Right cardiac atrium (tissue), 5 donors: ENCODE data around the gene ASB16. TPM values are rescaled to one million over a fixed set of nuclear protein-coding genes. Genes with fewer than 3 reads are reported as not detected.

ENCODE experiments used
- ATAC-seq, 2 donors: fragments of 200-7000 bp; cut with Tn5 transposase; one replicate each; pipeline versions ENCODE4 v1.8.0 to v1.9.1; 2020; ENCODE audit warnings: moderate library complexity in 2 of 2, mild to moderate bottlenecking in 1 of 2
- DNase-seq, 3 donors: peaks; one replicate each; pipeline ENCODE4 v3.0.0-alpha.2; 2020
- H3K27ac ChIP-seq: one replicate; pipeline ENCODE4 v1.5.1; 2013; ENCODE audit warnings: mild to moderate bottlenecking, low read length, control low read depth, moderate library complexity
- H3K27me3 ChIP-seq: one replicate; pipeline ENCODE4 v1.6.1; 2013; ENCODE audit not compliant: control insufficient read depth, insufficient read depth
- H3K4me1 ChIP-seq: one replicate; pipeline ENCODE4 v1.6.1; 2013; ENCODE audit warnings: low read length; ENCODE audit not compliant: control insufficient read depth, insufficient read depth
- H3K4me3 ChIP-seq: one replicate; pipeline ENCODE4 v1.5.1; 2013; ENCODE audit warnings: low read length, control low read depth
- H3K9me3 ChIP-seq: one replicate; pipeline ENCODE4 v1.6.1; 2013; ENCODE audit warnings: low read length; ENCODE audit not compliant: control insufficient read depth
- WGBS: extraction: QIAGEN DNeasy Blood & Tissue Kit; methylation state at CpG from one replicate; pipeline ENCODE4 v1.1.7; 2013; 5-methylcytosine and 5-hydroxymethylcytosine counted together
- intact Hi-C, 4 donors: fragments of 100-400 bp; cut with DNase I; formaldehyde crosslinking; loops; one replicate each; pipeline versions ENCODE4 v1.11.0 to v1.14.0; 2022 to 2023
- polyA plus RNA-seq: library from polyadenylated mRNA; stranded (reverse); fragments of 200-250 nt; gene quantifications from one replicate; pipeline ENCODE4 v1.2.3, GENCODE V29; 2013
- total RNA-seq, 4 donors: library from RNA; stranded (reverse); fragmentation: NEBNext Ultra II Directional; extraction: Animal tissue kit (Norgen Biotek cat#: 25700); gene quantifications; one replicate each; pipeline ENCODE4 v1.2.1, GENCODE V29; 2021
- donor health status: healthy with polysubstance abuse.
- donor health status: DM: no; HTN: yes; CAD: no.
- donor health status: DM: no; HTN: no; CAD: no.
- donor health status: DM: no; HTN: yes; CAD: no; lungs with severe emphysema.
- donor health status: DM: yes; HTN: yes; CAD: no.

ASB16 gene
- total and polyA plus RNA-seq, 5 donors: 5.3 to 11.3 (median 9.0) TPM

- no peaks in the 10 kb centered on the region for H3K9me3 ChIP-seq
- ATAC-seq: no peak
- H3K27ac ChIP-seq: no peak overlapping the region
- H3K27me3 ChIP-seq: no peaks in the 10 kb centered on the region
- H3K4me1 ChIP-seq: no peaks in the 10 kb centered on the region
- intact Hi-C loops: no loop called here
- WGBS: 67% methylated on average over 7 of the region's 7 CpGs
- DNase-seq: peak in 1 of 3 donors; percentile 31
- H3K4me3 ChIP-seq: no peak overlapping the region
Measured at GRCh38 chr17:44191941-44192496, 21.5 kb downstream of the ASB16 start.

- ATAC-seq (no peak), DNase-seq (peak in 1 of 3 donors; percentile 55)
- Histone ChIP-seq H3K4me1 (no peaks in the 10 kb centered on the region), H3K27ac (no peak overlapping the region), H3K9me3 (no peaks in the 10 kb centered on the region), H3K4me3 (no peak overlapping the region), H3K27me3 (no peaks in the 10 kb centered on the region)
- 88% methylated on average over 5 of the region's 5 CpGs for WGBS
- intact Hi-C loops: no loop called here
Measured at GRCh38 chr17:44192750-44193149, 22.2 kb downstream of the ASB16 start.

- intact Hi-C loops: no loop called here
- H3K4me1 ChIP-seq: no peaks in the 10 kb centered on the region
Measured at GRCh38 chr17:44193326-44194084, 23.0 kb downstream of the ASB16 start.

GRCh38 chr17:44197107-44197506 lies 26.6 kb downstream of the ASB16 start:
- H3K27me3 ChIP-seq: no peaks in the 10 kb centered on the region
- no peak for ATAC-seq
- no peaks in the 10 kb centered on the region for H3K4me1 ChIP-seq
- intact Hi-C loops: no loop called here
- H3K27ac ChIP-seq: no peak overlapping the region
- H3K4me3 ChIP-seq: no peak overlapping the region
- peak in 1 of 3 donors; percentile 57 for DNase-seq
- 91% methylated on average over 15 of the region's 15 CpGs for WGBS
- no peaks in the 10 kb centered on the region for H3K9me3 ChIP-seq

More at GRCh38 chr17:44193326-44194084, 23.0 kb downstream of the ASB16 start:
- H3K4me3 ChIP-seq: no peak overlapping the region
- WGBS: 91% methylated on average over 14 of the region's 14 CpGs
- H3K27ac ChIP-seq: no peak overlapping the region
- no peak for ATAC-seq
- H3K27me3 ChIP-seq: no peaks in the 10 kb centered on the region
- H3K9me3 ChIP-seq: no peaks in the 10 kb centered on the region
- DNase-seq: peak in 1 of 3 donors; percentile 66

- peak in 1 of 3 donors; percentile 60 for DNase-seq
- intact Hi-C loops: no loop called here
- WGBS: 58% methylated on average over 11 of the region's 11 CpGs
- peak overlapping the region; percentile 94 for H3K27ac ChIP-seq
- H3K9me3 ChIP-seq: no peaks in the 10 kb centered on the region
- H3K4me3 ChIP-seq: peak overlapping the region; percentile 98
- peak; percentile 0 to 1 for ATAC-seq
- no peaks in the 10 kb centered on the region for H3K4me1 ChIP-seq
- no peaks in the 10 kb centered on the region for H3K27me3 ChIP-seq
Measured at GRCh38 chr17:44197980-44198720, 27.6 kb downstream of the ASB16 start.

GRCh38 chr17:44198721-44199552 lies 28.4 kb downstream of the ASB16 start:
- Histone ChIP-seq H3K4me1 (no peaks in the 10 kb centered on the region), H3K9me3 (no peaks in the 10 kb centered on the region), H3K4me3 (peak overlapping the region; percentile 98), H3K27ac (peak overlapping the region; percentile 94), H3K27me3 (no peaks in the 10 kb centered on the region)
- under 1% methylated on average over 68 of the region's 68 CpGs for WGBS
- peak; percentile 68 to 89 (median 86) for DNase-seq
- ATAC-seq: peak; percentile 23 to 39
- intact Hi-C loops: no loop called here

GRCh38 chr17:44199553-44200477 lies 29.3 kb downstream of the ASB16 start, which contains the start of gene ATXN7L3:
TSS of gene ATXN7L3 (minus strand) at chr17:44199884. CDS start at chr17:44198070, 1,814 bp downstream.
- Histone ChIP-seq H3K27ac (peak within 1 kb of the TSS; percentile 94), H3K9me3 (no peaks in the 10 kb centered on the region), H3K27me3 (no peaks in the 10 kb centered on the region), H3K4me1 (no peaks in the 10 kb centered on the region), H3K4me3 (peak within 1 kb of the TSS; percentile 98)
- WGBS: under 1% methylated on average over 121 of the region's 126 CpGs
- intact Hi-C loops: no loop called here
- peak; percentile 99 to 100 (median 100) for DNase-seq
- ATAC-seq: peak; percentile 95 to 96

GRCh38 chr17:44200478-44201155 lies 30.1 kb downstream of the ASB16 start:
- peak overlapping the region; percentile 98 for H3K4me3 ChIP-seq
- H3K9me3 ChIP-seq: no peaks in the 10 kb centered on the region
- ATAC-seq: peak in 1 of 2 donors; percentile 1
- 5% methylated on average over 36 of the region's 36 CpGs for WGBS
- no peaks in the 10 kb centered on the region for H3K27me3 ChIP-seq
- H3K27ac ChIP-seq: peak overlapping the region; percentile 61
- no peaks in the 10 kb centered on the region for H3K4me1 ChIP-seq
- intact Hi-C loops: no loop called here
- no peak for DNase-seq

- H3K27me3 ChIP-seq: no peaks in the 10 kb centered on the region
- DNase-seq (peak in 1 of 3 donors; percentile 40), ATAC-seq (no peak)
- no peaks in the 10 kb centered on the region for H3K9me3 ChIP-seq
- H3K4me3 ChIP-seq: no peak overlapping the region
- 88% methylated on average over 4 of the region's 4 CpGs for WGBS
- no peaks in the 10 kb centered on the region for H3K4me1 ChIP-seq
- intact Hi-C loops: no loop called here
- H3K27ac ChIP-seq: no peak overlapping the region
Measured at GRCh38 chr17:44202756-44203155, 32.3 kb downstream of the ASB16 start.
